Measurements from ENCODE around the gene ALX4.

Gene ALX4

GRCh38 chr11:44328138-44328660 is 18.3 kb upstream of the ALX4 start:
- H3K27ac ChIP-seq, result no peak overlapping the region
- H3K9me3 ChIP-seq (ENCODE audit: severe bottlenecking), result no peaks in the 10 kb centered on the region
- H3K27me3 ChIP-seq (ENCODE audit: insufficient read depth, low read depth, severe bottlenecking), result peaks cover 88% of the 10 kb centered on the region
- H3K36me3 ChIP-seq, result no peaks in the 10 kb centered on the region
- H3K4me3 ChIP-seq (ENCODE audit: low read depth, low read length), result no peak overlapping the region
- no peak for DNase-seq
- TF ChIP-seq CTCF (IDR thresholded peaks at IDR 0.05; ENCODE audit: low read depth, low read length), result no peak

GRCh38 chr11:44327730-44328129 is 17.8 kb upstream of the ALX4 start:
- Histone ChIP-seq H3K36me3 (no peaks in the 10 kb centered on the region), H3K27ac (no peak overlapping the region), H3K9me3 (ENCODE audit: severe bottlenecking) (no peaks in the 10 kb centered on the region), H3K27me3 (ENCODE audit: insufficient read depth, low read depth, severe bottlenecking) (peaks cover 89% of the 10 kb centered on the region), H3K4me3 (ENCODE audit: low read depth, low read length) (no peak overlapping the region)
- DNase-seq, result no peak
- TF ChIP-seq CTCF (IDR thresholded peaks at IDR 0.05; ENCODE audit: low read depth, low read length), result peak; percentile 48

- Histone ChIP-seq H3K4me3 (ENCODE audit: low read depth, low read length) (no peak overlapping the region), H3K9me3 (ENCODE audit: severe bottlenecking) (no peaks in the 10 kb centered on the region), H3K36me3 (no peaks in the 10 kb centered on the region), H3K27ac (no peak overlapping the region), H3K27me3 (ENCODE audit: insufficient read depth, low read depth, severe bottlenecking) (peaks cover 89% of the 10 kb centered on the region)
- peak; percentile 29; the same call in 1 of the 2 replicates for TF ChIP-seq CTCF (IDR thresholded peaks at IDR 0.05; ENCODE audit: low read depth, low read length)
- no peak for DNase-seq
These were observed 16.9 kb upstream of the ALX4 start for GRCh38 chr11:44326615-44327475.

DNA sequence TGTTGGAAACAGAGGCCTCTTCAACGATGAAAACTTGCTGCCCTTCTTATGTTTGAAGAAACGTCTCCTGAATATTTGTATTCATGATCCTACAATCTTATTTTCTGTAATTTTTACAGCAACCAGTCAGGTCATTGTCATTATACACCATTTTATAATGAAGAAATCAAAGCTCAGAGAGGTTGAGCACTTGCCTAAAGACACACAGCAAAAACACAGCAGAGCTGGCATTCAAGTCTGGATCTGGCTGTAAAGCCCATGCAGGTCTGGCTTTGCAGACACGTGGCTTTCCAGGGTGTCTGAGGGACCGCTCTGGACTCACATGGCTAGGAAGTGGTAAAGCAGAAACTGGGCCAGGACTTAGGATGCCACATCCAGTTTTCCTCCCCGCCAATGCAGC is 15.8 kb upstream of the ALX4 start:
- Histone ChIP-seq H3K27ac (no peak overlapping the region), H3K9me3 (ENCODE audit: severe bottlenecking) (no peaks in the 10 kb centered on the region), H3K4me3 (ENCODE audit: low read depth, low read length) (no peak overlapping the region), H3K27me3 (ENCODE audit: insufficient read depth, low read depth, severe bottlenecking) (peaks cover 91% of the 10 kb centered on the region), H3K36me3 (no peaks in the 10 kb centered on the region)
- TF ChIP-seq CTCF (IDR thresholded peaks at IDR 0.05; ENCODE audit: low read depth, low read length), result no peak
- no peak for DNase-seq

DNA sequence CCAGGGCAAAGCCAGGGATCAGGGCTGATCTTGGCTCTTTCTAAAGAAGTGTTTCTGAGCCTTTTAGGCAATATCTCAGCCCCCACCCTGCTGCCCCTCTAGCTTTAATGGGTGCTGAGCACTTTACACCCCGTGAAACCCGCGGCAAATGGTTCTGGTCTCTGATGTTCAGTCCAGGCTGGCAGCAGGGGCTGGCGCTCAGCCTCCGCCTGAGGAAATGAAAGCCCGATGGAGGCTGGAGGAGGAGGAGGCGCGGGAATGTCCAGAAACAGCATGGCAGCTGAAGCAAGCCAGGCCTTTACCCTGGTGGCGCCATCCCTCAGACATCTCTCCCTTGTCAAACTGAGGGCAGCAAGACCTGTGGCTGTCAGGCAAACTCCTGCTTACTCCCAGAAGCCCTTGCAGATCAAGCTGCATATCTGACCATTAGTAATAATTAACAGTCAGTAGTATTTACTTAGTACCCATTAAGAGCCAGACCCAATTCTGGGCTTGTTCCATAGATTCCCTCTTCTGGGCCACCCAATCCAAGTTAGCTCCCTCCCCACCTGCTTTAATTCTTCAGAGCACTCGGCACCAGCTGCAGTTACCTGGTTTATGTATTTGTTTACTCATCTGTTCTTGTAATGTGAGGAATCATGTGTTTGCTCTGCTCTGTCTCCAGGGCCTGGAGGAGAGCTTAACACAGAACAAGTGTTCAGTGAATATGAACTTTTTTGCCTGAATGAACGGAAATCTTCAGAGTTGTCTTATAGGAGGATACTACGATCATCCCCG is 15.0 kb upstream of the ALX4 start:
- H3K4me3 ChIP-seq (ENCODE audit: low read depth, low read length), result no peak overlapping the region
- TF ChIP-seq CTCF (IDR thresholded peaks at IDR 0.05; ENCODE audit: low read depth, low read length), result no peak
- no peak for DNase-seq
- H3K27me3 ChIP-seq (ENCODE audit: insufficient read depth, low read depth, severe bottlenecking), result peaks cover 93% of the 10 kb centered on the region
- no peak overlapping the region for H3K27ac ChIP-seq
- H3K36me3 ChIP-seq, result no peaks in the 10 kb centered on the region
- no peaks in the 10 kb centered on the region for H3K9me3 ChIP-seq (ENCODE audit: severe bottlenecking)
